ENCODE data around the gene SSTR3. TPM values are rescaled to one million over a fixed set of nuclear protein-coding genes. Genes with fewer than 3 reads are reported as not detected.

The SSTR3 gene
- total RNA-seq, 2 donors from 2014 or later, result 0.11 to 0.29 TPM

DNA sequence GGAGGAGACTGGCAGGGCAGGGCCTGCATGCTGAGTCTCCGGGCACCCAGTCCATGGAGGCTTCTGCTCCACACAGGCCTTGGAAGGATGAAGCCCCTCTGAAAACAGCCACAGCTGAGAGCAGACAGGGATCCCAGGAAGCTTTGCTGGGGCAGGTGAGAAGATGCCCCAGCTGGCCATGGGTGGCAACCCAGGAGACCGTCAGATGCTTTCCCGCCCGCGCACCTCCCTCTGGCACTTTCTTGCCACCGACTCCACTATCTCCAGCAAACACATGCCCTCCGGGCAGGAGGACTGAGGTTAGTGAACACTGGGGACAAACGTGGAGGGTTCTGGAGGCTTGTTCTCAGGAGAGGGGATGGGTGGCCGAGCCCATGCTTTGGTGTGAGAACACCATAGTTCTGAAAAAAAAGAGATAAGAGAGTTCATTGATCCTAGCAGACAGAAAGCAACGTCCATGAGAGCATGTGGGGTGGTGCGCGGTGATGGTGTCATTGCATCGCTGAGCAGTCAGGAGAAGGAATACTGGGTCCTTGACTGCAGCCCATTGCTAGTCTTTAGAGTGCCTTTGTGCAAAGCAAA is 26.5 kb downstream of the SSTR3 start:
- H3K4me3 Mint-ChIP-seq, result peak overlapping the region; percentile 83
- ATAC-seq, result no peak
- no peaks in the 10 kb centered on the region for H3K36me3 Mint-ChIP-seq
- peak overlapping the region; percentile 80 to 82 for H3K27ac Mint-ChIP-seq
- no peaks in the 10 kb centered on the region for H3K9me3 Mint-ChIP-seq
- no peaks in the 10 kb centered on the region for H3K27me3 Mint-ChIP-seq
- no peak for DNase-seq (ENCODE audit: low spot score)
- H3K4me1 Mint-ChIP-seq (ENCODE audit: low read depth in 2 of 2), result peaks cover 42 to 50% of the 10 kb centered on the region in 2 donors

DNA sequence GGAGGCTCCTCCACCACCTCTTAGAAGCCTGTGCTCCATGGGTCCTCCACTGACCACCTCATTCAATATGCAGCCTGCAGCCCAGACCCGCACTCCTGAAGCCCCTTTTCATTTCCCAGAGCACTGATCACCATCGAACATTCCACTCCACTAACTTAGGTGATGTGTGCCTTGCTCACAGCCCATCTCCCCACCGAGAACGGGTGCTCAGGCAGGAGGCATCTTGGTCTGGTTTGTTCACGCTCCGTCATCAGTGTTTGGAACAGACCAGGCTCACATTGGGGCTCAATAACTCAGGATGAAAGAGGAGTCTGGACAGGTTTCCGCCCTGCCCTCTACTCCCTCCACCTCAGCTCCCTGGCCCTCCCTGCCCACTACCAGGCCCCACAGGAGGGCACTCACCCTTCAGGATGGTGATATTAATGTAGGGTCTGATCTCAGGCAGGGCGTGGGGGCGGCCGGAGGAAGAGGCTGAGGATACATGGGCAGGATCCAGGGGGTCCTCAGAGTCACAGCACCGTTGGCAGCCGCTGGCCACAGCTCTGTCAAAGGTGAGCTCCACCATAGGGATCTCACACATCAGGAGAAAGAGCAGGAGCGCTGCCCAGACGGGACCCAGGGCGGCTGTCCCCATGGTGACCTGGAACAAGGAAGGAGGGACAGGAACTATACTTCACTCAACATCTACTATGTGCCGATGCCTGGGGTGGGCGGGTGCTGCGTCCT is 27.3 kb downstream of the SSTR3 start:
- Mint-ChIP-seq H3K4me3 (no peak overlapping the region), H3K9me3 (no peaks in the 10 kb centered on the region), H3K4me1 (ENCODE audit: low read depth in 2 of 2) (peaks cover 42 to 50% of the 10 kb centered on the region in 2 donors), H3K27ac (peak overlapping the region; percentile 28 to 41), H3K36me3 (no peaks in the 10 kb centered on the region), H3K27me3 (no peaks in the 10 kb centered on the region)
- ATAC-seq (no peak), DNase-seq (ENCODE audit: low spot score) (no peak)

DNA sequence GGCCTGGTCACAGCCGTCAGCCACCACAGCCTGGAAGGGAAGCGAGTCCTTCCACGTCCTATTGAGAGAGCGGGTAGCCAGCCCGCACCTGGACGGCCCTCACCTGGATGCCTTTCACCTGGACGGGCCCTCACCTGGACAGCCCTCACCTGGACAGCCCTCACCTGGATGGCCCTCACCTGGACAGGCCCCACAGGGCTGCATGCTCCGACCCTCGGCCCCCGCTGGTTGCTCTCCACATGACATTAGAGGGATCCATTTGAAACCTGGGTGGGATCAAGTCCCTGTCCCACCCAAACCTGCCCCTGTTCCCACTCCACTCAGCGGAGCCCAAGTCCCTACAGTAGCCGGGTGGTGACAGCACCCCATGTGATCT is 27.9 kb downstream of the SSTR3 start:
- Mint-ChIP-seq H3K27me3 (no peaks in the 10 kb centered on the region), H3K9me3 (no peaks in the 10 kb centered on the region), H3K4me3 (no peak overlapping the region), H3K27ac (peak overlapping the region; percentile 28 to 41), H3K4me1 (ENCODE audit: low read depth in 2 of 2) (peaks cover 40 to 47% of the 10 kb centered on the region in 2 donors), H3K36me3 (no peaks in the 10 kb centered on the region)
- DNase-seq (ENCODE audit: low spot score) (no peak), ATAC-seq (no peak)

DNA sequence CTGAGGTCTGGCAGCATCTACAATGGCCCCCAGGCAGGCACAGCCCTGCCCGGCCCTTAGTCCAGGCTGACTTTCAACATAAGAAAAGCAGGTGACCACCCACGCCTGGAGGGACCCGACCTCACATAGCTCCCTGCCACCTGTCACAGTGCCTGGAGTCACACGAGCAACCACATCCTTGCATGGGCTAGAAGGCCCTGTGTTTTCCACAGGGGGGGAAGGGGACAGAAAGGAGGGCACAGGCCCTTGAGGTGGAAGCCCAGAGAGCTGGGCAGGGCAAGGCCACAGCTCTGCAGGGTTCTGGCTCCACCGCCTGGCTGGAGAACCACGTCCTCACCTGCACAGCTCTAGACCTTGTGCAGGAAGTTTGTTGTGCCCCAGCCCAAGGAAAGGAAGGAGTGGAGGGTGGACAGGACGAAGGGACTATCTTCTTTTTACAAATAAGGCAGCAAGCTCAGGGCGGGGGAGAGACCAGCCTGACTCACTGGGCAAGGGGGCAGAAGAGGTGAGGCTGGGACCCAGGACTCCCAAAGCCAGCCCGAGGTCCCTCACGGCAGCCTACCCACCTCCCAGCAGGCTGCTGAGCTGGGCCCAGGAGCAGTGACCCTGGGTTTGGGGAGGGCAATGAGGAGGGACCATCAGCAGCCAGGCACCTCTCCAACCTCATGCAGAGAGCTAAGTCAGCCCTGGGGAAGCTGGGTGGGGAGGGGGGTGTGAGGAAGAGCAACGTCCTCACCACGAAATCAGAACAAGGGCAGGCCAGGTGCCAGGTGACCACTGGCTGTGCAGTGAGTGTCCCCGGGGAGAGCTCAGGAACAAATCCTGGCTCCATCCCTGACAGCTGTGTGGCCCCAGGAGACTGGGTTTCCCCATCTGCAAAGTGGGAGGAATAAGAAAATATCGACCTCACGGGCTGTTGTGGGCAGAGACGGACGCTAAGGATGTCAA is 28.6 kb downstream of the SSTR3 start:
- peaks cover 33 to 40% of the 10 kb centered on the region in 2 donors for H3K4me1 Mint-ChIP-seq (ENCODE audit: low read depth in 2 of 2)
- no peak overlapping the region for H3K4me3 Mint-ChIP-seq
- no peaks in the 10 kb centered on the region for H3K9me3 Mint-ChIP-seq
- H3K27ac Mint-ChIP-seq, result peak overlapping the region in 1 of 2 donors; percentile 84
- H3K36me3 Mint-ChIP-seq, result no peaks in the 10 kb centered on the region
- DNase-seq (ENCODE audit: low spot score) (no peak), ATAC-seq (no peak)
- H3K27me3 Mint-ChIP-seq, result no peaks in the 10 kb centered on the region

DNA sequence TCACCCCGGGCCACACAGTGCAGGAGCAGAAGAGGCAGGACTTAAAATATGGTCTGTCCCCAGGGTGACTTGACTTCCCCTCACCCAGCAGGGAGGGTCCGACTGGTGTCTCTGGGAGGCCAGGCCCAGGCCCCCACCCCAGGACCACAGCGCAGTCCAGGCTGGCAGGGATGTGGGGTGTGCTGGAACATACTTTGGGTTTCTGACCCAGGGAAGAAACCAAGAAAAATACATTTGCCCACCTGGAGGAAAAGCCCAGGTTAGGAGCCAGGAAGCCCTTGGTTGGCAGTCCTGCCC is 29.4 kb downstream of the SSTR3 start:
- H3K27me3 Mint-ChIP-seq, result no peaks in the 10 kb centered on the region
- H3K36me3 Mint-ChIP-seq, result no peaks in the 10 kb centered on the region
- ATAC-seq (no peak), DNase-seq (ENCODE audit: low spot score) (no peak)
- H3K4me1 Mint-ChIP-seq (ENCODE audit: low read depth in 2 of 2), result peaks cover 31 to 35% of the 10 kb centered on the region in 2 donors
- H3K4me3 Mint-ChIP-seq, result no peak overlapping the region
- H3K9me3 Mint-ChIP-seq, result no peaks in the 10 kb centered on the region
- H3K27ac Mint-ChIP-seq, result no peak overlapping the region

DNA sequence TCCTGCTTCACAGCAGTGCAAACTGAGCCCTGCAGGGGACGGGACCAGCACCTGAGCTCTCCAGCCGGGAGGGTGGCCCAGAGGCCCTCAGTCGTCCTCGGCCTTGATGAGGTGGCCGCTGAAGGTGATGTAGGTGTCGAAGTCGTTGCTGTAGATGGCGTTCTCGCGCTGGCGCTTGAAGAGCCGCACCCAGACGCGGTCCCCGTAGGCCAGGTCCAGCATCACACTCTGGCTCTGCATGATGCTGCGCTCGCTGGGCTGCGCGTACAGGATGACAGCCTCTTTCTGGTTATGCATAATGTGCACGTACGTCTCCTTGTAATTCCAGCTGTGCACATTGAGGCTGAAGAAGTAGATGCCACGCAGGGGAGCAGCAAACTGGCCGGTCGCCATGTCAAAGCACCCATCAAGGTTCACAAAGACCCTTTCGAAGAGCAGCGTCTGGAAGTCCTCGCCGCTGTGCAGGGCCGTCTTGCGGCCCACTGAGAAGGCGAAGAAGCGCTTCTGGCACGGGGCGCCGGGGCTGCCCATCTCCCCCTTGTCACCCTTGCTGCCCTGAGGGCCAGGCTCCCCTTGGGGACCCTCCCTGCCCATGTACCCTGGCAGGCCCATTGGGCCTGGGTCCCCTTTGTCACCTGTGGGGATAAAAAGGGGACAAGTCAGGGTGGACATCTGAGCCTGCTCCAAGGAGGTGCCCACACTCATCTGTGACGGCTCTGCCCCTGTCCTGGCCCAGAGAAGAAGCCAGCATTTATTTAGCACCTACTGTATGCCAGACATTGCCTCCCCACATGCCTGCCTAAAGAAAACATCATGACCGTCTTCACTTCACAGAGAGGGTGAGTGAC is 30.0 kb downstream of the SSTR3 start:
- no peak for ATAC-seq
- Mint-ChIP-seq H3K27ac (peak overlapping the region in 1 of 2 donors; percentile 33), H3K36me3 (no peaks in the 10 kb centered on the region), H3K4me1 (ENCODE audit: low read depth in 2 of 2) (peaks cover 29 to 33% of the 10 kb centered on the region in 2 donors), H3K27me3 (no peaks in the 10 kb centered on the region), H3K9me3 (no peaks in the 10 kb centered on the region), H3K4me3 (no peak overlapping the region)
- DNase-seq (ENCODE audit: low spot score), result no peak

DNA sequence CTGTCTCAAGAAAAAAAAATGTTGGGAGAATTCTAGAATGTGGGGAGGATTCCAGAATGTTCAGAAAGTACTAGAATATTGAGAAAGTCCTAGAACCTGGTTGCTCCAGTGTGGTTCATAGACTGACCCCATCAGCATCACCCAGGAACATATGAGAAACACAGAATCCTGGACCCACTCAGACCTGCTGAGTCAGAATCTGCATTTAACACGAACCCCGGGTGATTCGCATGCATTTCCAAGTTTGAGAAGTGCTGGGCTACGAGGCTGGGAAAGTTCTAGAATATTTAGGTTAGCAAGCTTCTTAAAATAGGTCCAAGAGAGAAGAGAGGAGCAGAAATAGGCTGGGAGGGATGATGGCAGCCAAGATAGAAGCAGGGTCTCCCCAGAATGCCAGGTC is 30.6 kb downstream of the SSTR3 start:
- Mint-ChIP-seq H3K27ac (peak overlapping the region in 1 of 2 donors; percentile 33), H3K4me1 (ENCODE audit: low read depth in 2 of 2) (peaks cover 28 to 37% of the 10 kb centered on the region in 2 donors), H3K36me3 (no peaks in the 10 kb centered on the region), H3K4me3 (no peak overlapping the region), H3K9me3 (no peaks in the 10 kb centered on the region), H3K27me3 (no peaks in the 10 kb centered on the region)
- ATAC-seq, result no peak
- DNase-seq (ENCODE audit: low spot score), result no peak

DNA sequence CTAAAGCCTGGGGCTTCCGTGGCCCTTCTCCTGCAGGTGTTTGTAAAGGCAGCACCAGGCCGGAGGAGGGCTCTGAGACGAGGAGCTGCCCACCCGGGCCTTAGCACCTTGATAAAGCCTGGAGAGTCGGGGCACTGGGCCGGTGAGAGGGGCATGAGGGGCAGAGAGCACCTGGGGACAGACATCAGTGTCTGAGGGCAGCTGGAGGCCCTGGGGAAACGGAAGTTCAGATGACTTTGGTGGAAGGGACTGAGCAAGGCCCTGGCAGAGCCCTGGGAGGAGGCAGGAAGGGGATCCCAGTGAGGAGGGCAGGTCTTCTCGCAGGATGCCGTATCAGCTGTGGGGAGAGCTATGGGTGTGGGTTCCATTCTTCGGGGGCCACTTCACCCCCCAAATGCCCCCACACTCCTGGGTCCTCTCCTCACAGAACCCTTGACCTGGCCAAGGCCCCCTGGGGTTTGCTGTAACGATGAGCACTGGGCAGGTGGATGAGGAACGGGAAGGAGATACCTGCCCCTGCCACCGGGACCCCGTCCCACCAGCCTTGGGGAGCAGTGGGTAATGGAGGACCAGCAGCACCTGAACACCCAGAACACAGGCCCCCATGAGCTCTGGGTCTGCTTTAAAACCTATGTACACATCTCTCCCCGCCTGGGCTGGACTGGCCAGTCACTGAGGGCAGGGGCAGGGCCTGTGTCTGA is 31.6 kb downstream of the SSTR3 start:
- Mint-ChIP-seq H3K4me3 (no peak overlapping the region), H3K36me3 (no peaks in the 10 kb centered on the region), H3K4me1 (ENCODE audit: low read depth in 2 of 2) (peaks cover 24 to 34% of the 10 kb centered on the region in 2 donors), H3K27ac (peak overlapping the region in 1 of 2 donors; percentile 33), H3K27me3 (no peaks in the 10 kb centered on the region), H3K9me3 (no peaks in the 10 kb centered on the region)
- no peak for ATAC-seq
- DNase-seq (ENCODE audit: low spot score), result no peak

DNA sequence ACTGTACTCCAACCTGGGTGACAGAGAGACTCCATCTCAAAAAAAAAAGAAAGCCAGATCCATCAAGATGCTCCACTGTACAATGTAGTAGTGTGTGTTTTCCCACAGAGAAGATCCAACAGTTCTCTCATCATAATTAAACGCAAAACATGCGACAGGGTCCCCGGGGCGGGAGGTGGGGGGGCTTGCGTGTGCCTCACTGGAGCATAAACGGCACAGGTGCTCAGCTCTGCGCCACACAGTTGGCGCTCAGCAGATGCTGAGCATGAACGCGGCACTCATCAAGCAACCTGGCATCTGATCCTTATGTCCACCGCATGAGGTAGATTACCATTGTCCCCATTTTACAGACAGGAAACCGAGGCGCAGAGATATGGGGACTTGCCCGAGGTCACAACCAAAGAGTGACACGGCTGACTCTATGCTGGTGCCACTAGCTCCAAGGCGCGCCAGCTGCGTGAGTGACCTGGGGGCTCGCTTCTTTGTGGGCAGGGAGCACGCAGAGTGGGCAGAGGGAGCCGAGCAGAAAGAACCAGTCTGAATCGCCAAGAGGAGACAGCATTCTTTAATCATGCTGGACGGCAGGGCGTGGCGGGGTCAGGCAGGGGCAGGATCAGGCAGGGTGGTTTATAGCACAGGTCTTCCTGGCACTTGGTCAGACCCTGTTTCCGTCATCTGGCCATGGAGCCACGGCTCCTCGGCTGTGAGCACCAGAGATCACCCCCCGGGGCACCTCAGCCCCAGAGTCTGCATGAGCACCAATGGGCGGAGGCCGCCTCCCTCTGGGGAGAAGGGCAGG is 32.5 kb downstream of the SSTR3 start:
- H3K9me3 Mint-ChIP-seq, result no peaks in the 10 kb centered on the region
- DNase-seq (ENCODE audit: low spot score), result no peak
- H3K27me3 Mint-ChIP-seq, result no peaks in the 10 kb centered on the region
- peaks cover 15 to 28% of the 10 kb centered on the region in 2 donors for H3K4me1 Mint-ChIP-seq (ENCODE audit: low read depth in 2 of 2)
- H3K36me3 Mint-ChIP-seq, result no peaks in the 10 kb centered on the region
- no peak for ATAC-seq
- no peak overlapping the region for H3K27ac Mint-ChIP-seq
- H3K4me3 Mint-ChIP-seq, result no peak overlapping the region

DNA sequence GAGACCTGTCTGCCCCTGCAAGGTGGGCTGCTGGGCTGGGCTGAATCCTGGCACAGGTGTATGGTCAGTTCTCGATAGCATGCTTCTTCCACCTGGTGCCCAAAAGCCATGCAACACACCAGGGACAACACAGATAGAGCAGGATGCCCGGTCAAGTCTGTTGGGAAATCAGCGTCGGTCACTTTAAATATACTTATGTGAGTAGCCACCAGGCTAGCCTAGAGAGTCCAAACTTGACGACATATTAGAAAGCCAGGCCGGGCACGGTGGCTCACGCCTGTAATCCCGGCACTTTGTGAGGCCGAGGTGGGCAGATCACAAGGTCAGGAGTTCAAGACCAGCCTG is 33.2 kb downstream of the SSTR3 start:
- Mint-ChIP-seq H3K27me3 (no peaks in the 10 kb centered on the region), H3K4me1 (ENCODE audit: low read depth in 2 of 2) (peaks cover 12 to 27% of the 10 kb centered on the region in 2 donors), H3K9me3 (no peaks in the 10 kb centered on the region), H3K36me3 (no peaks in the 10 kb centered on the region), H3K27ac (no peak overlapping the region), H3K4me3 (no peak overlapping the region)
- no peak for DNase-seq (ENCODE audit: low spot score)
- ATAC-seq, result no peak

DNA sequence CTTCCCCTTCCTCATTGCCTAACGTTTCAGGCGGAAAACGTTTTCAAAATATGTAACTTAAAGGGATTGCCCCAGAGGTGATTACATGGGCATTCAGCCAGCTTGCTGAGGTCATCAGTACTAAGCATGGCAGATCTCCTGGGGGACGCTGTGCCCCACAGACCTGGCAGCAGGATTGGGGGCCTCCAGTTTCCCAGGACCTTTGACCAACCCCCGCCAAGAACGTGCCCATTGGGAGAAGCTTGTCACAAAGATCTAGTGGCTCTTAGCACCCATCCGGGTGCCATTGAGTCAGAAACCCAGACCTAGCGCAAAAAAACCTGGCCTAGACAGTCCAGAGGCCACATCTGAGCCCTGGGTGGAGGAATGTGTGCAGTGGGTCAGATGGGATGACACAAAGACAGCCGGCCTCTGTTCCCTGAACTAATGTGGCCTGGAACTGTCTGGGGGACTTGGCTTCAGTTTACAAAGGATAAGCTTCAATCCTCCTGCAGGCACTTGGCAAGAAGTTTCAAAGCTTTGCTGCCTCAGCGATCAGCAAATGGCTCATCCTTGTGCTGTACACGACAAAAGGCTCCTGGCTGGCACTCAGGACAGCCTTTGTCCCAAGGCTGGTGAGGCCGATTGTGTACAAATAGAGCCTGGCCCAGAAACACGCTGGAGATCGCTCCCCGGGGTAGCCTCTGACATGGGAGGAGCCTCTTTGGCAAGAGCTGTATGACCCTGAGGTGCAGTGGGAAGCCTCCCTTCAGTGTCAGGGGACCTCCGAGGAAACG is 33.7 kb downstream of the SSTR3 start:
- no peak for ATAC-seq
- Mint-ChIP-seq H3K27me3 (no peaks in the 10 kb centered on the region), H3K4me3 (no peak overlapping the region), H3K9me3 (no peaks in the 10 kb centered on the region), H3K27ac (peak overlapping the region in 1 of 2 donors; percentile 9), H3K4me1 (ENCODE audit: low read depth in 2 of 2) (peaks cover 10 to 25% of the 10 kb centered on the region in 2 donors), H3K36me3 (no peaks in the 10 kb centered on the region)
- DNase-seq (ENCODE audit: low spot score), result no peak

DNA sequence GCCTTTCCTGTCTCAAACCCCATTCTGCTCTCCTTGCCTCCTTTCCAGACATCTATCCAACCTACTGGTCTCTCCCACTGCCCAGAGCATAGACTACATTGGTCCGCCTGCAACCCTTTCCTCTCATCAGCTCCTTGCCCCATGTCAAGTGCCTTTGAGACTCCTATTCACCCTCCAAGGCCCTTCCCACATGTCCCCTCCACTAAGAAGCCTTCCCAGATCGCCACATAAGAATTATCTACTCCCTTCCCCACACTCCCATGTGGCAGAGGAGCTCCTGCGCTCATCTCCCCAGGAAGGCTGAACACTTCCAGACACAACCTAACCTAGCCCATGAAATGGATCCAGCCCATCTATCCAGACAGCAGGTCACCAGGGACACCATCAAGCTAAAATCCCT is 34.5 kb downstream of the SSTR3 start:
- no peaks in the 10 kb centered on the region for H3K9me3 Mint-ChIP-seq
- no peak overlapping the region for H3K4me3 Mint-ChIP-seq
- H3K27me3 Mint-ChIP-seq, result no peaks in the 10 kb centered on the region
- peaks cover 8 to 23% of the 10 kb centered on the region in 2 donors for H3K4me1 Mint-ChIP-seq (ENCODE audit: low read depth in 2 of 2)
- H3K27ac Mint-ChIP-seq, result peak overlapping the region in 1 of 2 donors; percentile 9
- DNase-seq (ENCODE audit: low spot score) (no peak), ATAC-seq (no peak)
- H3K36me3 Mint-ChIP-seq, result no peaks in the 10 kb centered on the region

Measured in natural killer cell treated with Interleukin-12 subunit alpha and Interleukin-12 subunit beta and Interleukin-15 and Interleukin-18, amount 100 ng/mL, for 72 hours (primary cell).